Smooth muscle cell (in vitro differentiated cells): ENCODE data around the gene ANAPC10. TPM values are rescaled to one million over a fixed set of nuclear protein-coding genes. Genes with fewer than 3 reads are reported as not detected.

Experiments
- DNase-seq: peaks from one replicate; lab custom pipeline; 2025; ENCODE audit not compliant: unreplicated experiment; lab: John Stamatoyannopoulos, UW
- H2AFZ ChIP-seq: fragments of 200-600 bp; sonication (generic); 2 replicates; pipeline ENCODE4 v1.6.0; 2016; ENCODE audit warnings: antibody characterized with exemption, low read depth, mild to moderate bottlenecking
- H3F3A ChIP-seq: fragments of 200-600 bp; sonication (generic); 2 replicates; pipeline ENCODE4 v1.6.0; 2017; ENCODE audit warnings: antibody characterized with exemption, low read depth
- H3K27ac ChIP-seq: fragments of 200-600 bp; sonication (generic); 2 replicates; pipeline ENCODE4 v1.5.1; 2016; ENCODE audit warnings: low read depth, mild to moderate bottlenecking
- H3K27me3 ChIP-seq: fragments of 200-600 bp; sonication (generic); 2 replicates; pipeline ENCODE4 v1.6.1; 2016; ENCODE audit warnings: low read depth, mild to moderate bottlenecking
- H3K36me3 ChIP-seq: fragments of 200-600 bp; sonication (generic); 2 replicates; pipeline ENCODE4 v1.5.1; 2016; ENCODE audit warnings: low read depth
- H3K4me1 ChIP-seq: fragments of 200-600 bp; sonication (generic); 2 replicates; pipeline ENCODE4 v1.5.1; 2016; ENCODE audit warnings: low read depth
- H3K4me2 ChIP-seq: fragments of 200-600 bp; sonication (generic); 2 replicates; pipeline ENCODE4 v1.6.0; 2016; ENCODE audit warnings: mild to moderate bottlenecking
- H3K4me3 ChIP-seq: fragments of 200-600 bp; sonication (generic); 2 replicates; pipeline ENCODE4 v1.5.1; 2016; ENCODE audit warnings: mild to moderate bottlenecking
- H3K79me2 ChIP-seq: fragments of 200-600 bp; sonication (generic); 2 replicates; pipeline ENCODE4 v1.6.0; 2016; ENCODE audit warnings: low read depth, mild to moderate bottlenecking
- H3K9ac ChIP-seq: fragments of 200-600 bp; sonication (generic); 2 replicates; pipeline ENCODE4 v1.6.0; 2016; ENCODE audit warnings: low read depth
- H3K9me3 ChIP-seq: fragments of 200-600 bp; sonication (generic); replicated peaks from 2 replicates; pipeline ENCODE4 v1.5.1; 2016; ENCODE audit warnings: low read depth
- H4K20me1 ChIP-seq: fragments of 200-600 bp; sonication (generic); 2 replicates; pipeline ENCODE4 v1.6.0; 2016; ENCODE audit warnings: low read depth
- CTCF ChIP-seq: fragments of 200-600 bp; sonication (generic); IDR thresholded peaks from 2 replicates; pipeline ENCODE4 v1.5.1; 2017; ENCODE audit warnings: borderline replicate concordance, mild to moderate bottlenecking, antibody characterized with exemption; ENCODE audit not compliant: insufficient read depth, poor library complexity, severe bottlenecking
- WGBS: methylation state at CpG from one replicate; pipeline ENCODE4 v1.1.7; 2016; ENCODE audit warnings: low lambda C conversion rate; 5-methylcytosine and 5-hydroxymethylcytosine counted together
- polyA plus RNA-seq: library from polyadenylated mRNA; unstranded; fragments of >200 nt; fragmentation: Nextera tagmentation; extraction: Ambion mirVana; gene quantifications from 2 replicates; pipeline ENCODE4 v1.2.1, GENCODE V29; 2016
- total RNA-seq: library from RNA; depleted of rRNA; stranded (reverse); fragments of >200 nt; gene quantifications from 2 replicates; pipeline ENCODE4 v1.2.3, GENCODE V29; 2014

ANAPC10 gene
- total and polyA plus RNA-seq, 2 experiments from 2014 or later = 28.0 to 66.2 TPM

- H3K4me2 ChIP-seq = no peak overlapping the region
- peaks cover 13% of the 10 kb centered on the region for H3K79me2 ChIP-seq
- DNase-seq = no peak
- no peak overlapping the region for H2AFZ ChIP-seq
- peaks cover 15% of the 10 kb centered on the region for H3K4me1 ChIP-seq
- TF ChIP-seq CTCF = no peak
- H3K36me3 ChIP-seq = no peaks in the 10 kb centered on the region
- H3K9ac ChIP-seq = no peak overlapping the region
- H3K27me3 ChIP-seq = no peaks in the 10 kb centered on the region
- H3K4me3 ChIP-seq = no peak overlapping the region
- H4K20me1 ChIP-seq = peaks cover 5% of the 10 kb centered on the region
- H3F3A ChIP-seq = no peaks in the 10 kb centered on the region
- no peaks in the 10 kb centered on the region for H3K9me3 ChIP-seq
- H3K27ac ChIP-seq = no peak overlapping the region
These were observed 49.2 kb downstream of the ANAPC10 start for GRCh38 chr4:145048817-145049216.

GRCh38 chr4:145047151-145047550 is 50.8 kb downstream of the ANAPC10 start:
- TF ChIP-seq CTCF = no peak
- H3F3A ChIP-seq = no peaks in the 10 kb centered on the region
- H3K4me2 ChIP-seq = no peak overlapping the region
- 94% methylated on average over 4 of the region's 4 CpGs for WGBS
- no peak for DNase-seq
- no peak overlapping the region for H3K4me3 ChIP-seq
- H3K9ac ChIP-seq = no peak overlapping the region
- no peaks in the 10 kb centered on the region for H3K36me3 ChIP-seq
- H3K27me3 ChIP-seq = no peaks in the 10 kb centered on the region
- no peaks in the 10 kb centered on the region for H3K9me3 ChIP-seq
- peaks cover 5% of the 10 kb centered on the region for H4K20me1 ChIP-seq
- peaks cover 17% of the 10 kb centered on the region for H3K79me2 ChIP-seq
- no peak overlapping the region for H2AFZ ChIP-seq
- peaks cover 31% of the 10 kb centered on the region for H3K4me1 ChIP-seq
- no peak overlapping the region for H3K27ac ChIP-seq

GRCh38 chr4:145045180-145045579 is 52.8 kb downstream of the ANAPC10 start:
- Histone ChIP-seq H3K79me2 (peaks cover 20% of the 10 kb centered on the region), H3K4me2 (peak overlapping the region; percentile 49), H3K27ac (peak overlapping the region; percentile 45), H3K9me3 (no peaks in the 10 kb centered on the region), H4K20me1 (peaks cover 5% of the 10 kb centered on the region), H3K9ac (no peak overlapping the region), H3F3A (no peaks in the 10 kb centered on the region), H3K36me3 (no peaks in the 10 kb centered on the region), H3K4me3 (no peak overlapping the region), H2AFZ (no peak overlapping the region), H3K4me1 (peaks cover 31% of the 10 kb centered on the region), H3K27me3 (no peaks in the 10 kb centered on the region)
- no peak for TF ChIP-seq CTCF
- DNase-seq = no peak
- WGBS = 79% methylated on average over 1 of the region's 1 CpG

GRCh38 chr4:145044341-145044740 is 53.7 kb downstream of the ANAPC10 start:
- H3K4me2 ChIP-seq = peak overlapping the region; percentile 49
- no peak overlapping the region for H2AFZ ChIP-seq
- no peaks in the 10 kb centered on the region for H3K9me3 ChIP-seq
- peak overlapping the region; percentile 45 for H3K27ac ChIP-seq
- DNase-seq = no peak
- no peaks in the 10 kb centered on the region for H3K27me3 ChIP-seq
- no peaks in the 10 kb centered on the region for H3F3A ChIP-seq
- TF ChIP-seq CTCF = no peak
- H4K20me1 ChIP-seq = peaks cover 5% of the 10 kb centered on the region
- no peak overlapping the region for H3K4me3 ChIP-seq
- H3K4me1 ChIP-seq = peaks cover 31% of the 10 kb centered on the region
- H3K79me2 ChIP-seq = peaks cover 20% of the 10 kb centered on the region
- no peak overlapping the region for H3K9ac ChIP-seq
- H3K36me3 ChIP-seq = no peaks in the 10 kb centered on the region
- WGBS = 53% methylated on average over 3 of the region's 3 CpGs
